HG03139 (cell line): Measurements from ENCODE around the gene RBMY1F.
"Not testable (repeated sequence)": the region's sequence is repeated elsewhere in the genome, so short reads cannot be mapped to it uniquely, and the experiment has no call there.

Experiments
- ATAC-seq: cut with Tn5 transposase; IDR thresholded peaks from one replicate; pipeline ENCODE4 v1.9.1; 2021; ENCODE audit not compliant: unreplicated experiment

The RBMY1F gene

DNA sequence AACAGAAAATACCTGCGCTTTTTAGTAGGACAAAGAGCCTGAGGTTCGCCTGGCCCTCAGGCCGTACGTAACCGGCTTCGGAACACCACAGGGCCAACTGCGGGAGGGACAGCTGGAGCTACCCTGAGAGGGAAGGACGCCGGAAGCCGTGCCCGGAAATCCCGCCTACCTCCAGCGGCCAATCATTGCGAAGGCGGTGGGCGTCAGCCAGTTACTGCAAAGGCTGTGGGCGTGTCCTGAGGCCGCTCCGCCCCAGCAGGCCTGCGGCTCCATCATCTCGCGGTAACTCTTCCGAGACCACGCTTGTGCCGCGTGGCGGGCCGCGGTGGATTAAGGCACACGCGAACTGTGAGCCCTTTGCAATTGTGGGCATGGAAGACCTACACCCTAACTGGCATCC lies at the start of gene RBMY1F:
RBMY1F (minus strand) TSS at position 101 of the 400 bp plus-strand sequence. CDS start 1,954 bp downstream, outside the sequence.
- ATAC-seq, result not testable (repeated sequence)

DNA sequence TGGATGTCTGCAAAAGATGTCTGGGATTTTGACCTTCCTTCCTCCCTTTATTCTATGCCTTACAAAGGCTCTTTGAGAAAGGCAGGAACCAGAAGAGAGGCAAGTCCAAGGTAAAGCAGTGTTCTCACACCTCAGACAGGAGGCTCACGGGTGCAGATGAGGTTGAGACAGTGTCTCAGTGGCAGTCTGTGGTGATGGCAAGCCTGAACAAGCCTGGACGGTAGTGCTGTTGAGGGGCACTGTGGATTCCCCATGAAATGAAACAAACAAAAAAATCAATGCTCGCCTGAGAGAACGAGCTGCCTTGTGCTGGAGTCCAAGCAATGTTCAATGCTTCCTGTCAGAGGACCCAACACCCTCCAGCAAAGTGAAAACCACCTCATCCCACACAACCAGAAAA lies 31.6 kb downstream of the RBMY1F start:
- not testable (repeated sequence) for ATAC-seq

DNA sequence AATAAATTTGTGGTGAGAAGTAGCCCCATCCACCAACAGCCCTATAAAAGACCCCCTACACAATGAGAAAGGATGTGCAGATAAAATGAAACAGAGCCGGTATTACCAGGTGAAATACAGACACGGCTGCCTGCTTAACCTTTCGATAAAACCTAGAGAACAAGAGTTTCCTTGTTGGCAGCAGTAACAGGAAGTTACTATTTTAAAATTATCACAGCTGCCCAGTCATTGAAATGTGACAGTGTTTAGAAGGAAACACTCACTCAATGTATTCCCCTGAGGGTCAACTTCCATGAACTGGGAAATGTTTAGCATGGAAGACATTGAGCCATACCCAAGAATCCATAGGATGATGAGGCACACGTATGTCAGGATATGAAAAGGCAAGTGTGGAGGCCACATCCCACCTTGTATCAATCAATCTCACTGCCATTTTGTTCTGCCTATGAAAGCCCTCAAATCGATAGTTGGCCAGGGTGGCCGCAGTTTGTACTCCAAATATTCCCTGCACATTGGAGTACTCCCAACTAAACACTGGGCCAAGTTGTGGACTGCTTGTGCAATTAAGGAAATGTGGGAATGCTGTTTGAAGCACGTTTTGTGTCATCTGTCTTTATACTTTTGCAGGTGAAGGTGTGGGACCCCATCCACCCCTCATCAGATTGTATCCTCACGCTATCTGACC lies 41.6 kb downstream of the RBMY1F start:
- not testable (repeated sequence) for ATAC-seq

DNA sequence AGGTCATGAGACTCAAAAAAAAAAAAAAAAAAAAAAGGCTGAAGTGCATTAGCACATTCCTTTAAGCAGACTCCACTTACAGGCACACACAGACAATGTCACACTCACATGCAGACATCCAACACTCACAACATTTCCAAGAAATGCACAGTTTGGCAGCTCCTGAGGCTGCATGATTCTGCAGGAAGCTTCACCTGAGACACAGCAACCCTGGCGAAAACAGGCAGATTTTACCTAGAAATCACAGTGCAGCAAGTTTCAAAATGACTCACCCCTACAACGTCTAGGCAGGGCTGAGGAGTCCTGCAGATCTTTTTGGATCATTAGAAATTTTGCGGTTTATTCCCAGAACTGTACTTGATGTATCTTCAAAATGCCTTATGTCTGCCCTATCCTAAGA lies 48.0 kb downstream of the RBMY1F start:
- not testable (repeated sequence) for ATAC-seq

DNA sequence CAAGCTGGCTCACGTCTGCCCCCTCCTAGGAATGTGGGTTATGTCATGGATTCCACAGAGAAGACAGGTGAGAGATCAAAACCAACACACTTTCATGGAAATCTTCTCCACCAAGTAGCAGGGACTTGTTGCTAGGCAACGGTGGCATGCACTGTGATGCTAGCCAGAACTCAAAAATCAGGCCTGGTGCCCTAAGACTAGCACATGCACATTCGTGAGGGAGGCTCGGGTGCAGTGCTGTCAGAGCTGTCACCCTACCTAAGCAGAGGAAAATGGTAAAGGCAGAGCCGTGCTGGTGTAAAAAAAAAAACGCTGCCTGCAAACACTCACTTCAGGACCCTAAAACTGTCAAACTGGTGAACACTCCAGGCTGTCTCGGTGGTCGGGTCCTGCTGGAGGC lies 52.2 kb downstream of the RBMY1F start:
- ATAC-seq, result not testable (repeated sequence)
